IgD-negative memory B cell (primary cell): ENCODE measurements around the gene MMP12. TPM values are rescaled to one million over a fixed set of nuclear protein-coding genes. Genes with fewer than 3 reads are reported as not detected.
"Not testable (repeated sequence)": the region's sequence is repeated elsewhere in the genome, so short reads cannot be mapped to it uniquely, and the experiment has no call there.

ENCODE experiments used
- H3K27ac Mint-ChIP-seq, 3 donors: one replicate each; pipeline ENCODE4 v1.8.0; 2020 to 2022; ENCODE audit warnings: mild to moderate bottlenecking in 3 of 3, mixed read lengths in 3 of 3, moderate library complexity in 1 of 3
- H3K27me3 Mint-ChIP-seq: one replicate; pipeline ENCODE4 v1.8.0; 2021; ENCODE audit warnings: mixed read lengths
- H3K36me3 Mint-ChIP-seq: one replicate; pipeline ENCODE4 v1.8.0; 2020; ENCODE audit warnings: mild to moderate bottlenecking, mixed read lengths
- H3K4me1 Mint-ChIP-seq, 3 donors: one replicate each; pipeline ENCODE4 v1.8.0; 2020 to 2022; ENCODE audit warnings: mixed read lengths in 3 of 3, mild to moderate bottlenecking in 1 of 3
- H3K4me3 Mint-ChIP-seq, 4 donors: one replicate each; pipeline ENCODE4 v1.8.0; 2020 to 2022; ENCODE audit warnings: mild to moderate bottlenecking in 4 of 4, mixed read lengths in 4 of 4, moderate library complexity in 3 of 4
- H3K9me3 Mint-ChIP-seq, 3 donors: one replicate each; pipeline ENCODE4 v1.8.0; 2020 to 2021; ENCODE audit warnings: mixed read lengths in 3 of 3, mild to moderate bottlenecking in 1 of 3
- polyA plus RNA-seq: library from polyadenylated mRNA; unstranded; fragments of 300-500 nt; fragmentation: Illumina TruSeq; gene quantifications from one replicate; pipeline ENCODE4 v1.2.3, GENCODE V29; 2021

The MMP12 gene
- polyA plus RNA-seq = not detected

DNA sequence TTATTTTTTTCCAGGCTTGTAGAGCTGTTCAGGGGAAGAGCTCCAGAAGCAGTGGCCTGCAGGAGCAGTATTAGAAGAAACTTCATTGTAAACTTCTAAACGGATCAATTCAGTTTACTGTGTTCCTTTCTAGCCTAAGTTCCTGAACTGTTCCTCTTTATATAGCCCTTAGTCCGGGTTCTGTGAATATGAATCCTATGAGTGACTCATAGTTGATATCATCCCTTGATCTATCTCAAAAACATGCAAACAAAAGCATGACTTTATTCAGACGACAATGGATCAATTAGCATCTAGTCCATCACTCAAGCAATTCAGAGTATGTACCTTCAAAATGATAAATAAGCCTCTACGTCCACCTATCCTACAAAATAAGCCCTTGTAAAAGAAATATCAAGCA, at the start of gene MMP12:
Gene MMP12, minus strand, starts transcription at position 131 of the 400 bp plus-strand sequence. Its CDS starts 45 bp downstream, at position 86.
- H3K36me3 Mint-ChIP-seq = peaks cover 2% of the 10 kb centered on the region
- H3K4me1 Mint-ChIP-seq = no peaks in the 10 kb centered on the region
- H3K9me3 Mint-ChIP-seq = peaks cover 0 to 2% (median 0%) of the 10 kb centered on the region in 3 donors
- no peak within 1 kb of the TSS for H3K27ac Mint-ChIP-seq
- peaks cover 5% of the 10 kb centered on the region for H3K27me3 Mint-ChIP-seq
- no peak within 1 kb of the TSS for H3K4me3 Mint-ChIP-seq

DNA sequence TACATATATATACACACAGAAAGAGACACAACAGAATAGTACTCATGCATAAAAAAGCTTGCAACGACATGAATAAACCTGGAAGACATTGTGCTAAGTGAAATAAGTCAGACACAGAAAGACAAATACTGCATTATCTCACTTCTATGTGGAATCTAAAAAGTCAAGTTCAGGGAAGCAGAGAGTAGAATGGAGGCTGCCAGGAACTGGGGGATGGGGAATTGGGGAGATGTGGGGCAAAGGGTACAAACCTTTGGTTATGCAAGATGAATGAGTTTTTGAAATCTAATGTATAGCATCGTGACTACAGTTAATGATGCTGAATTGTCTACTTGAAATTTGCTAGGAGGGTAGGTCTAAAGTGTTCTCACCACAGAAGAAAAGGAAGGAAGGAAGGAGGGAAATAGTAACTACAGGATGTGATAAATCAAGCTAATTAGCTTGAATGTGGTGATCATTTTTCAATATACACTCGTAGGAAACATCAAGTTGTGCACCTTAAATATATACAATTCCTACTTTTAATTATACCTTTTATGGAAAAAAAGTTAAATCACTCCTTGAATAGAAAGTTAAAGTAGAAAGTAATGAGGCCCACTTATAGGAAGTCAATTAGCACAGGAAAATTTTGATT, 46.9 kb upstream of the MMP12 start:
- Mint-ChIP-seq H3K27ac (no peak overlapping the region), H3K4me1 (peaks cover 6 to 7% (median 7%) of the 10 kb centered on the region in 3 donors), H3K4me3 (no peak overlapping the region), H3K27me3 (peaks cover 12% of the 10 kb centered on the region), H3K9me3 (no peaks in the 10 kb centered on the region), H3K36me3 (no peaks in the 10 kb centered on the region)

DNA sequence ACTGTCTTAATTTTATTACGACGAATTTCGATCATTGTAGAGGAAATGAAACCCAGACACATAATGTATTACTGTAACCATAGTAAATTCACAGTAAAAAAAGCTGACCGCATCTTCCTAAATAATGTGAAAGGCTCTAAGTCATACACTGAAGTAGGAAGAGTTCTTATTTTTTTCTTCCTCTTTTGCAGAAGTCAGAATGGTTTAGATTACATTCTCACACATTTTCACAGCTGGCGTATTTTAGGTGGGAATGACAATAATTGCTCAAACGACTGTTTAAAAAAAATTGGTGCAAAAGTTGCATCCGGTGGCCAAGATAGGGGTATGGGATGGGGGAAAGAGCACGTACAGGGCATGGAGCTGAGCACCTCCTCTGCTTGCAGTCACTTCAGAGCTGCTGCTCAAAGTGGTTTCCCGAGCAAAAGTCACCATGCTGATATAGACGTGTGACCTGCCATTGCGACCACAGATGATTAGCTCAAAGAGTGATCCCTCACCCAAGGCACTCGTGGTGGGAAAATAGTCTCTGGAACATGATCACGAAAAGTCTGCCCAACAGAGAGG, 45.4 kb upstream of the MMP12 start:
- Mint-ChIP-seq H3K27me3 (peaks cover 12% of the 10 kb centered on the region), H3K4me1 (peaks cover 6 to 7% (median 7%) of the 10 kb centered on the region in 3 donors), H3K36me3 (no peaks in the 10 kb centered on the region), H3K4me3 (peak overlapping the region in 2 of 4 donors; percentile 56 to 92), H3K27ac (no peak overlapping the region), H3K9me3 (no peaks in the 10 kb centered on the region)

DNA sequence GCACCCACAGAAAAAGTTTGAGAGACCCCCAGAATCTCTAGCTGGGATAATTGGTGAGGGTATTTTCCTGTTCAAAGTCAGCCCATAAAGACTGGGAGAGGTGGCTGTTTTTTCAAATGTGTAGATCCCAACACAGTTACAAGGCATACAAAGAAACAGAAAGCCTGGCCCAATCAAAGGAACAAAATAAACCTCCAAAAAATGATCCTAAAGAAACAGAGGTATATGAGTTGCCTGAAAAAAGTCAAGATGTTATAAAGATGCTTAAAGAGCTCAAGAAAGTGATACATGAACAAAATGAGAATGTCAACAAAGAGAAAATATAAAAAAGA, 40.2 kb upstream of the MMP12 start:
- no peak overlapping the region for H3K27ac Mint-ChIP-seq
- H3K9me3 Mint-ChIP-seq = no peaks in the 10 kb centered on the region
- H3K27me3 Mint-ChIP-seq = no peaks in the 10 kb centered on the region
- no peak overlapping the region for H3K4me3 Mint-ChIP-seq
- no peaks in the 10 kb centered on the region for H3K36me3 Mint-ChIP-seq
- H3K4me1 Mint-ChIP-seq = peaks cover 2 to 3% (median 2%) of the 10 kb centered on the region in 3 donors

DNA sequence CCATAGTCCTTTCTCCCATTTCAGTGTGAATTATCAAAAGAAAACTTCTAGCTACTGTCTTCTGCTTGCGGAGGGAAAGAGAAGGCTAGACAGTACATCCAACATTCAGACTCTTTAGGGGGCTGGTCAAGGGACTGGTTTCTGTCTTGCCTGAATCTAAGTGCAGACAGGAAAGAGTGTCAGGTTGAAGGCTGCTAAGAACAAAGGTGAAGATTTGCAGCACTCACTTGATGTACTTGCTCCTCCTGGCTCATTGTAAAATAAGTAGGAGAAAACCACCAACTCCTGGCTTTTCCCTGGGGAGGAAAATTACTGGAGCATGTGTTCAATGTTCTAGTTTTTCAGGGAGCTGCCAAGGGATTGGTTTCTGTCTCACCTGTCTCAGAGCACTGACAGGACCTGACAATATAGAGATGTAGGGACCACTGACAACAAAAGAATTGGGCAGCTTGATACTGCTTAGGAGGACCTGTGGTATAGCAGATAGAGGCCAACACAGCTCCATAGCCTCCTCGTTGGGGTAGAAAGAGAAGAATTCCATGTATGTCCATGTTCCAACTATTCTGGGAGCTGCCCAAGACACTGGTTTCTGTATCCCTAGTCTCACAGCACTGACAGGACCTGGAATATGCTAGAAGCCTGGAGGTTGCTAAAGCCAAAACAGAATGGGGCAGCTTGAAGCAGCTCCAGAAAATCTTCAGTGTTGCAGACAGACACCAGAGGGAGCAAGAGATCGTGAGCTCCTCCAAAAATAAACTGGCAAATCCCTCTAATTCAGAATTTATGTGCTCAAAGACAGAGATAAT, 39.7 kb upstream of the MMP12 start:
- Mint-ChIP-seq H3K36me3 (no peaks in the 10 kb centered on the region), H3K27me3 (no peaks in the 10 kb centered on the region), H3K9me3 (no peaks in the 10 kb centered on the region), H3K4me3 (no peak overlapping the region), H3K4me1 (no peaks in the 10 kb centered on the region), H3K27ac (peak overlapping the region in 1 of 3 donors; percentile 20)

DNA sequence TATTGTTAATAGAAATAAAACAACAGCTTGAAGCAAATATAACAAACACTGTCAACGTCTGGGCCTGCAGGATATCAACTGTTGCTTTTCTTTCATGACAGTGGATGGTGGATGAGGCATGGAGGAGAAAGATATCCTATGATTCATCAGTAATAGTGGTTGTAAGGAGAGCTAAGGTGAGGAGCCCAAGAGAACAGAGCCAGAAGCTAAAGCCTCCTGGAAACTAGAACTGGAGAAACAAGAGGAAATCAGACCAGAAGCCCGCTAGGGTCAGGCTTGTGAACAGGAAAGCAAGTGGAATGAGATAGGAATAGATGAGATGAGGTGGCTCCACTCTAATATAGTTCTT, 37.7 kb upstream of the MMP12 start:
- Mint-ChIP-seq H3K27me3 (no peaks in the 10 kb centered on the region), H3K9me3 (no peaks in the 10 kb centered on the region), H3K36me3 (no peaks in the 10 kb centered on the region), H3K27ac (no peak overlapping the region), H3K4me1 (no peaks in the 10 kb centered on the region), H3K4me3 (no peak overlapping the region)

DNA sequence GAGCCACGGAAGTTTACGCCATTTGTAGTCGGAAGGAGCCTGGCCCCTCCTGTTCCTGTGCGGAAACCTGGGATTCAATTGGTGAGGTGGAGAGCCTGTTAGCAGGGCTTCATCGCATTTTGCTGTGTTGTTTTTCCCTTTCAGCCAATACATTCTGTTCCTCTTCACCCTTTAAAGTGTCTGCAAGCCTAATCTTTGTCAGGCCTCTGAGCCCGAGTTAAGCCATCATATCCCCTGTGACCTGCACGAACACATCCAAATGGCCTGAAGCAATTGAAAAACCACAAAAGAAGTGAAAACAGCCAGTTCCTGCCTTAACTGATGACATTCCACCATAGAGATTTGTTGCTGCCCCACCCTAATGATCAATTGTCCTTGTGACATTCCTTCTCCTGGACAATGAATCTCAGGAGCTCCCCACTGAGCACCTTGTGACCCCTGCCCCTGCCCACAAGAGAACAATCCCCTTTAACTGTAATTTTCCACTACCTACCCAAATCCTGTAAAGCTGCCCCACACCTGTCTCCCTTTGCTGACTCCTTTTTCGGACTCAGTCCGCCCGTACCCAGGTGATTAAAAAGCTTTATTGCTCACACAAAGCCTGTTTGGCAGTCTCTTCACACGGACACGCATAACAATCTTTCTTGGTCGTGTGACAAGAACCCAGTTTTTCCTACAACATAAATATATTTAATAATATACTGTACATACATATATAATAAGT, 37.1 kb upstream of the MMP12 start:
- no peaks in the 10 kb centered on the region for H3K4me1 Mint-ChIP-seq
- H3K27ac Mint-ChIP-seq = no peak overlapping the region
- no peaks in the 10 kb centered on the region for H3K9me3 Mint-ChIP-seq
- H3K4me3 Mint-ChIP-seq = no peak overlapping the region
- no peaks in the 10 kb centered on the region for H3K36me3 Mint-ChIP-seq
- no peaks in the 10 kb centered on the region for H3K27me3 Mint-ChIP-seq

DNA sequence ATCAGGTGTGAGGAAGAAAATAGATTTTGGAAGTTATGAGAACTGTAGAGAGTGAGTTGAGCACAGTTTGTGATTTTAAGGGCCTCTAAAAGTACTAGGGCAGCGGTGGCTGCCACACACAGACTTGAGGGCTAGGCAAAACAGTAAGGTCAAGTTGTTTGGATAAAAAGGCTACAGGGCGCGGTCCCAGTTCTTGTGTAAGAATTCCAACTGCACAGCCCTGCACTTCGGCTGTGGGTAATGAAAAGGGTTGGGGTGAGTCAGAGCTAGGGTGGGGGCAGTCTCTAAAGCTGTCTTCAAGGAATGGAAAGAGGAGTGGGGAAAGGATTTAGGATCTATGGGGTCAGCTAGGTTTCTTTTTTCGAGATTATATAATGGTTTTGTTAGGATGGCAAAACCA, 31.1 kb upstream of the MMP12 start:
- H3K4me3 Mint-ChIP-seq, H3K27me3 Mint-ChIP-seq, H3K36me3 Mint-ChIP-seq, H3K27ac Mint-ChIP-seq, H3K9me3 Mint-ChIP-seq, H3K4me1 Mint-ChIP-seq: not testable (repeated sequence)

DNA sequence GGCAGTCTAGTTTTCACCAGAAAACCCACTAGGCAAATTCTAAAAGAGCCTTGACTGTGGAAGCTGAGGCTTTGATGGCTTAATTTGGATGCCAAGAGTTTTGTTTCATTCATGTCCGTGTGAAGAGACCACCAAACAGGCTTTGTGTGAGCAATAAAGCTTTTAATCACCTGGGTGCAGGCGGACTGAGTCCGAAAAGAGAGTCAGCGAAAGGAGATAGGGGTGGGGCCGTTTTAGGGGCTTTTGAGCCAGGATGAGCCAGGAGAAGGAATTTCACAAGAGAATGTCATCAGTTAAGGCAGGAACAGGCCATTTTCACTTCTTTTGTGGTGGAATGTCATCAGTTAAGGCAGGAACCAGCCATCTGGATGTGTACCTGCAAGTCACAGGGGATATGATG, 29.1 kb upstream of the MMP12 start:
- not testable (repeated sequence) for H3K9me3 Mint-ChIP-seq, H3K4me3 Mint-ChIP-seq, H3K4me1 Mint-ChIP-seq, H3K36me3 Mint-ChIP-seq, H3K27me3 Mint-ChIP-seq, H3K27ac Mint-ChIP-seq

DNA sequence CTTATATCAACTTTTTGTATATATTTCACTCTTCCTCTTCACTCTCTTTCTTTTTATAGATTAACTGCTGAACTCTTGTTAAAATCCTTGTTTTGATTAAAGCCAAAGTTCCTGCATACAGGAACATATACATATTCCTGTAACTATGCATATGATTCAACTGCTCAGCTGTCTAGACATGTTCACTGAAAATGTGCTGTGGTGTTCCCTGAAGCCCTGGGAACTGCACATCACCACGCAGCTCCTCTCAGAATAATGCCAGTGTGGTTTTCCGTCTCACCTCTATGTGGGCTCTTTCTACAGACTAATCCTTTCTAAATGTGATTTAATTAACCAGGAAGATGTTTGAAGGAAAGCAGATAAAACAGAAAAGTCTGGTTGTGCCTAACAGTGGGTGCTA, 25.6 kb upstream of the MMP12 start:
- peaks cover 2 to 7% (median 3%) of the 10 kb centered on the region in 3 donors for H3K9me3 Mint-ChIP-seq
- no peaks in the 10 kb centered on the region for H3K36me3 Mint-ChIP-seq
- H3K4me1 Mint-ChIP-seq = no peaks in the 10 kb centered on the region
- H3K27me3 Mint-ChIP-seq = peaks cover 3% of the 10 kb centered on the region
- no peak overlapping the region for H3K4me3 Mint-ChIP-seq
- no peak overlapping the region for H3K27ac Mint-ChIP-seq

DNA sequence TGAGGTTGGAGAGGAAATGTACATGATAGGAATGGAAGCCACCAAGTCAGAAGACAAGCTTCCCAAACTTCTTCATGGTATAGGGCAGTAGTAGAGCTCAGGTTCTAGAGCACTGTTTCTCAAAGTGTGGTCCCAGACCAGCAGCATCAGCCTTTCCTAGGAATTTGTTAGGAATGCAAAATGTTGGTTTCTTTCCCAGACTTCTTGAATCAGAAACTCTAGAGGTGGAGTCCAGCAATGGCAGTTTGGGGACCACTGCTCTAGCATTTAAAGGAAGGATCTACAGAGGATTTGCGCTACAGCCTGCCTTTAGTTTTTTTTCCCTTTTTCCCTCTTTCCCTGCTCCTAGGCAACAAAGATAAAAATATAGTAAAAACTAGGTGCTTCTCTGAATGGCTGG, 17.0 kb upstream of the MMP12 start:
- Mint-ChIP-seq H3K9me3 (peaks cover 3 to 17% (median 16%) of the 10 kb centered on the region in 3 donors), H3K4me1 (no peaks in the 10 kb centered on the region), H3K4me3 (no peak overlapping the region), H3K27me3 (no peaks in the 10 kb centered on the region), H3K27ac (no peak overlapping the region), H3K36me3 (no peaks in the 10 kb centered on the region)

DNA sequence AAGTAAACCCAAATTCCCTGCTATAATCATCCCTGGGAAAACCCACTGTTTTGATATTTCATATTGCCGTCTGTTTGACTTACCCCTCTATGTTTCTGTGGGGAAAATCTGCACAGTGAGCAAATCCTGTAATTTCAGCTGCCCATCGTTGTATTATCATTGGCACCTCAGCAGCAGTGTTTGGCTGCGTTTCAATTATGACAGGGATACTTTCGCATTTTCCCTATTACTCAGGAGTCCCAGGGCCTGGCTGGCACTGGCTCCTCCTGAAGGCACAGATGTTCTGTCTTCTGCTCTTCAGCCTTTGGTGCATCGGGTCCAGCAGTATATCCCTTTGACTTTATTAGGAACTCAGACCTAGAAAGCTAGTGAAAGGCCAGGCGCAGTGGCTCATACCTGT, 12.2 kb upstream of the MMP12 start:
- H3K4me1 Mint-ChIP-seq = peaks cover 0 to 4% (median 0%) of the 10 kb centered on the region in 3 donors
- H3K36me3 Mint-ChIP-seq = no peaks in the 10 kb centered on the region
- no peak overlapping the region for H3K4me3 Mint-ChIP-seq
- no peak overlapping the region for H3K27ac Mint-ChIP-seq
- peaks cover 0 to 2% (median 0%) of the 10 kb centered on the region in 3 donors for H3K9me3 Mint-ChIP-seq
- H3K27me3 Mint-ChIP-seq = no peaks in the 10 kb centered on the region

DNA sequence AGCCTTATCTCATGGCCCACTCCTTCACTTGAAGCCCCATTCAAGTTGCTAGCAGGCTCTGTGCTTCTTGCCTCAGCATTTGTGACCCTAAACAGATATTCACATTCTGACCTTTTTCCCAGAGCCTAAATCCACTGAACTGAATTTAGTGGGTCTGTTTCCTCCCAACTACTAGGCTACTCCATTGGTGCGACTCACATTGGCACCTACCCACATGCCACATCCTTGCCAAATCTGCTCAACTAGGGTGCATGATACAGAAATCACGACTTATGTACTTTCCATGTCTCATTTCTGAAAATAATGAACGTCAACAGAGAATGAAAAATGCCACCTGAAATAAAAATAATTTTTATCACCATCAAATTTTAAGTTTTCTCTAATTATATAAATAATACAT, 8.4 kb upstream of the MMP12 start:
- H3K27ac Mint-ChIP-seq = peak overlapping the region in 1 of 3 donors; percentile 20
- H3K4me1 Mint-ChIP-seq = peaks cover 0 to 4% (median 0%) of the 10 kb centered on the region in 3 donors
- H3K4me3 Mint-ChIP-seq = no peak overlapping the region
- H3K27me3 Mint-ChIP-seq = peaks cover 5% of the 10 kb centered on the region
- no peaks in the 10 kb centered on the region for H3K9me3 Mint-ChIP-seq
- H3K36me3 Mint-ChIP-seq = no peaks in the 10 kb centered on the region

DNA sequence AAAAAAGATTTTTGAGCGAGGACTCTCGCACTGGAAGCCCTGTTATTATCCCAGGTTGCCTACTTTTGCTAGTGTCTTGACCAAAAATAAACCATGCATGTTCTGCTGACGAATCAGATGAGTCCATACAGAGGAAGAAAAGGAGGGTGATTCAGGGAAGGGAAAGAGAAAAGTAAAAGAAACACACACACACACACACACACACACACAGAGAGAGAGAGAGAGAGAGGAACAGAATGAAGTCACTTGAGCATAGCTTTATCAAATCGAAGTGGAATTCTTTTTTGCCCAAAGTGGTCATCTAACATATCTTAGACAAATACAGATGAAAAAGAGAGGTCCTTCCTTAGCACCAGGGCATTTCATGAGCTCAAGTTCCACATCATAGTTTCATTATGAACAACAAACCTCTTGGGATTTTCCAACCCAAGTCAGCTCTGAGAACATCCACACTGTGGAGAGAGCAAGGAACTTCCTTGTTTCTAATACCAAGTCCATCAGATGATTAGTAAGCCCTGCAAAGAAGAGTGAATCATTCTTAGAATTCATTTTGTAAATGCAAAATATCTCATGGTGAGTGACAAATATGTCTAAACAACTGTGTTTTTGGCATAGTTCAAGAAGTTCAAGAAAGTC, 7.7 kb upstream of the MMP12 start:
- H3K4me1 Mint-ChIP-seq = peaks cover 0 to 4% (median 0%) of the 10 kb centered on the region in 3 donors
- no peak overlapping the region for H3K27ac Mint-ChIP-seq
- H3K4me3 Mint-ChIP-seq = no peak overlapping the region
- no peaks in the 10 kb centered on the region for H3K36me3 Mint-ChIP-seq
- H3K27me3 Mint-ChIP-seq = peaks cover 5% of the 10 kb centered on the region
- no peaks in the 10 kb centered on the region for H3K9me3 Mint-ChIP-seq

DNA sequence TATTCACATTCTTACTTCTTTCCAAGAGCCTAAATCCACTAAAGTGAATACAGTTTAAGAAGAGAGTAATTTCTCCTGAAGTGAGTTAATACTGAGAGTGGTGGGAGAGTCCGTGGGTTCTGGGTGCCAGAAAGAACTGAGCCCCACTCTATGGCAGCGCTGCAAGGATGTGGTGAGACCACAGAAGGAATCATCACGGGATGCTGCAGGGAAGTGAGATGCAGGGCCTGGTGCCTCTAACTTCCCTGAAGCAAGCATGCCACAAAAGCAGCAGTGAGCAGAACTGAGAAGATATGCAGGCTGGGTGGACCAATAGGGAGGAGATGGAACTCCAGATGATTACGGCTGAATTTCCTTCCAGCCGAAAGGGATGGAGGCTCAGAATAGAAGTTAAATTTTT, 5.0 kb upstream of the MMP12 start:
- Mint-ChIP-seq H3K27ac (peak overlapping the region in 1 of 3 donors; percentile 93), H3K9me3 (no peaks in the 10 kb centered on the region), H3K27me3 (peaks cover 5% of the 10 kb centered on the region)

More for the DNA sequence above, 5.0 kb upstream of the MMP12 start:
- H3K4me1 Mint-ChIP-seq = peaks cover 0 to 4% (median 0%) of the 10 kb centered on the region in 3 donors
- H3K36me3 Mint-ChIP-seq = no peaks in the 10 kb centered on the region
- H3K4me3 Mint-ChIP-seq = no peak overlapping the region
